Muscle of arm (tissue), 14 donors: ENCODE data around the gene KRTAP5-10. TPM values are rescaled to one million over a fixed set of nuclear protein-coding genes. Genes with fewer than 3 reads are reported as not detected.
"Not testable (repeated sequence)": the region's sequence is repeated elsewhere in the genome, so short reads cannot be mapped to it uniquely, and the experiment has no call there.

Source experiments
- DNase-seq: peaks from one replicate; pipeline ENCODE4 v3.0.0-alpha.2; 2013
- long read RNA-seq, 11 donors: transcript quantifications; one replicate each; lab custom pipeline, GENCODE V29; 2026
- polyA plus RNA-seq, 12 donors: library from polyadenylated mRNA; unstranded; fragments of 120-200 nt; gene quantifications; one replicate each; pipeline ENCODE4 v1.2.1, GENCODE V29; 2013; ENCODE audit not compliant: insufficient read length in 12 of 12

The KRTAP5-10 gene, protein sequence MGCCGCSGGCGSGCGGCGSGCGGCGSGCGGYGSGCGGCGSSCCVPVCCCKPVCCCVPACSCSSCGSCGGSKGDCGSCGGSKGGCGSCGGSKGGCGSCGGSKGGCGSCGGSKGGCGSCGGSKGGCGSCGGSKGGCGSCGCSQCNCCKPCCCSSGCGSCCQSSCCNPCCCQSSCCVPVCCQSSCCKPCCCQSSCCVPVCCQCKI
- polyA plus RNA-seq: not detected
- long read RNA-seq, donor 1: 0 reads
- long read RNA-seq, donor 2: 0 reads
- long read RNA-seq, donor 3: 0 reads
- long read RNA-seq, donor 4: 0 reads
- long read RNA-seq, donor 5: 0 reads
- long read RNA-seq, donor 6: 0 reads
- long read RNA-seq, donor 7: 0 reads
- long read RNA-seq, donor 8: 0 reads
- long read RNA-seq, donor 9: 0 reads
- long read RNA-seq, donor 10: 0 reads
- long read RNA-seq, donor 11: 0 reads

DNA sequence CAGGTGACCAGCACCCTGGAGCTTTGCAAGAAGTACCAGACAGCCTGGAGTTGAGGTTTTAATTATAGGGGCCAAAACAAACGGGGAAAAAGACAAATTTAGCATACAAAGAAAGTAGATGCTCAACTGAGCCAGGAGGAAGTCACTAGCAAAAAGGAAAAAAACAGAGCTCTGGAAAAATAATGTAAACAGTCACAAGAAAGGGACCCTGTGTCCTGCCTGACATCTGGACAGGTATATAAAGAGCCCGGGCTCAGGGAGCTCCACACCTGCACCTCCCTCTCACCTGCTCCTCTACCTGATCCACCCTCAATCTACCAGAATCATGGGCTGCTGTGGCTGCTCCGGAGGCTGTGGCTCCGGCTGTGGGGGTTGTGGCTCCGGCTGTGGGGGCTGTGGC lies at the start of gene KRTAP5-10:
TSS of gene KRTAP5-10 (plus strand) at position 301 of the 400 bp plus-strand sequence. CDS start at position 326, 25 bp downstream.
- no peak for DNase-seq

DNA sequence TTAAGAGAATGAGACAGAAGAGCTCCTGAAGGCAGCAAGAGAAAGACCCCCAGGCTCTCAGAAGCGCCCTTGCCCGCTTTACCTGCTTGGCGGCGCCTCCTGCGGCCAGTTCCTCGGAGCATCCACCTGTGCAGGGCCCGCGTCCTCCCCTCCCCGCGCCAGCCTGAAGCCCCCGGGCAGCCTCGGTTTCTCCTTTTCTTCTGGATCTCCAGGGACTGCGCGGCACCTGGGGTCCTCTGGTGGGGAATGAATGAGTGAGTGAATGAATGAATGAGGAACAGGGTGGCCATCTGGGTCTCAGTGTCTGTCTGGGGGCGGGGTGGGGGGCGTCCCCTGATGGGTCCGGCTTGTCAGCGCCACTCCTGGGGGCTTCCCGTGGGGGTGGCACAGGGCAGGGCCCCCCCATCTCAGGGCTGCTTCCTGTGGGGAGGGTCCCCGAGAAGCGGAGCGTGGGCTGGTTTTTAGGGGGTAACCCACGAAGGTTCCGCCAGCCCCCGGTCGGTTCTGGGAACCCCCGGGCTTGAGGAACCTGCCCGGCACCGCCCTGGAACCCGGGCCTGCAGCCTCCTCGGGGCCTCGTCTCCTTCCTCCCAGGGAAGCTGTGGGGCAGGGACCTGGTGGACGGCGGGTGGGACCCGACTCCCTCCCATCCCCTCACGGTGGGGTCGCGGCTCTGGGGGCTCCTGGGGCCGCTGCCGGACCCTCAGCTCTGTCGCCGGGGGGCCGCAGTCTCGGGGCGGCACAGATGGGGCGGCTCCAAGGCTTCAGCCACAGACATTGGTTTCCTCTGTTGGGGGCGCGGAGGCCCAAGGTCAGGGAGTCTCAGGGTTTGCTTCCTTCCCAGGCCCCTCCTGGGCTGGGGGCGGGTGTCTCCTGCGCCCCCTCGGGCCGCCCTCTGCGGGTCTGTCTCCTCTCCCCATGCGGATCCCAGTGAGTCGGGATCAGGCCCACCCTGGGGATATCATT lies 46.6 kb upstream of the KRTAP5-10 start:
- no peak for DNase-seq

DNA sequence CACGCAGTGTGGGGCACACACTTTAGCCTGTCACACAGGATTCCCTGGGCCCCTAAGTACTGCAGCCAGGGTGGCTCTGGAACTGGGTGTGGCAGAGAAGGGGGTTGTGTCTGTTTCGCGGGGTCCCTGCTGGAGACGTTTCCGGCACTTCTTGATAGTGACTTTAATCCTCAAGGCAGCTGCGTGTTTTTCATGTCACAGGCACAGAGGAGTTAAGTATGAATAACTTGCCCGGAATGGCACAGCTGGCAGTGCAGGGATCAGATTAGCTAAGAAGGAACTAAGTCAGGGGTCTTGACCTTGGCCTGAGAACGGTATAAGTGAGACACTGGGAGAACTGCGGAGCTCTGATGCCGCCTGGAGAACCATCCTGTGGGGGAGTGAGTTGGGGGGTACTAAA lies 45.8 kb upstream of the KRTAP5-10 start:
- DNase-seq: no peak

DNA sequence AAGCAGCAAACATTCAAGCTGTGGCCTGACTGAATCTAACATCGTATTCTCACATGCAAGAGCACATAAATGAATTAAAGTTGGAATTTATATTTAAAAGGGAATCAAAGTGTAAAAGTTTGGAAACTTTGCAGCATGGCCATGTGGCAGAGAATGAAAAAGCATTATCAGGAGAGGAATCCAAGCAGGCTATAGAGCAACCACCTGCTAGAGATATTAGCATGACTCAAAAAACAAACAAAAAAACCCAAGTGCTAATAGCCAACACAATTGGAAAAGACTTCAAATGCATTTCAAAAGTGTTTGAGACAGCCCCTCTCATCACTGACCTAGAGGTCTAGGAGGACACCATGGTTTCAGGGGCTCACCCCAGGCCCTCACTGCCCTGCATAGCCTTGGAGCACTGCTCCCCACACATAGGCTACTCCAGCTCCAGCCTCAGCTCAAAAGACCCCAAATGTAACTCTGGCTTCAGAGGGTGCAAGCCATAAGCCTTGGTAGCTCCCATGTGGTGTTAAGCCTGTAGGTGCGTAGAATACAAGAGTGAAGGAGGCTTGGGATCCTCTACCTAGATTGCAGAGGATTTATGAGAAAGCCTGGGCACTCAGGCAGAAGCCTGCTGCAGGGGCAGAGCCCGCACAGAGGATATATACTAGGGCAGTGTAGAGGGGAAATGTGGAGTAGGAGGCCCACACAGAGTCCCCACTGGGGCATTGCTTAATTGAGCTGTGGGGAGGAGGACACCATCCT lies 40.0 kb upstream of the KRTAP5-10 start:
- DNase-seq: no peak

DNA sequence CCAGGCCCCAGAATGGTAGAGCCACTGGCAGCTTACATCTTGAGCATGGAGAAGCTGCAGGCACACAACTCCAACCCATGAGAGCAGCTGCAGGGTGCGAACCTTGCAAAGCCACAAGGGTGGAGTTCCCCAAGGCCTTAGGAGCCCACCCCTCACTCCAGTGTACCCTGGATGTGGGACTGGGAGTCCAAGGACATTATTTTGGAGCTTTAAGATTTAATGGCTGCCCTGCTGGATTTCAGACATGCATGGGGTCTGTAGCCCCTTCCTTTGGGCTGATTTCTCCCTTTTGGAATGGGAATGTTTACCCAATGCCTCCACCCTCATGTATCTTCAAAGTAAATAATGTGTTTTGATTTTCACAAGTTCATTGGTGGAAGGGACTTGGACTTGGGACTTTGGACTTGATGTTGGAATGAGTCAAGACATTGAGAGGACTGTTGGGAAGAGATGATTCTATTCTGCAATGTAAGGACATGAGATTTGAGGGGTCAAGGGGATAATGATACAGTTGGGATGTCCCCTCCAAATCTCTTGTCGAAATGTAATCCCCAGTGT lies 39.3 kb upstream of the KRTAP5-10 start:
- DNase-seq: no peak

DNA sequence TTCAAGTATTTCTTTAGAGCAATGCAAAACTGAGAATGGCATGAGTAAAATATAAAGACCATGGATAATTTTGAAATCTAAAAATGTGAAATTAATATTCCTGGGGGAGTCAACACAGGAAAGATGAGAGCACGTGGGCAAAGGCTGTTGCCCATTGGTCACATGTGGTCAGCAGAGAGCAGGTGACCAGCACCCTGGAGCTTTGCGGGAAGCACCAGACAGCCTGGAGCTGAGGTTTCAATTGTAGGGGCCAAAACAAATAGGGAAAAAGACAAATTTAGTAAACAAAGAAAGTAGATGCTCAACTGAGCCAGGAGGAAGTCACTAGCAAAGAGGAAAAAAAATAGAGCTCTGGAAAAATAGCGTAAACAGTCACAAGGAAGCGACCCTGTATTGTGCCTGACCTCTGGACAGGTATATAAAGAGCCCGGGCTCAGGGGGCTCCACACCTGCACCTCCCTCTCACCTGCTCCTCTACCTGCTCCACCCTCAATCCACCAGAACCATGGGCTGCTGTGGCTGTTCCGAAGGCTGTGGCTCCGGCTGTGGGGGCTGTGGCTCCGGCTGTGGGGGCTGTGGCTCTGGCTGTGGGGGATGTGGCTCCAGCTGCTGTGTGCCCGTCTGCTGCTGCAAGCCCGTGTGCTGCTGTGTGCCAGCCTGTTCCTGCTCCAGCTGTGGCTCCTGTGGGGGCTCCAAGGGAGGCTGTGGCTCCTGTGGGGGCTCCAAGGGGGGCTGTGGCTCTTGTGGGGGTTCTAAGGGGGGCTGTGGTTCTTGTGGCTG lies 38.4 kb upstream of the KRTAP5-10 start, which contains the start of gene KRTAP5-7:
TSS of gene KRTAP5-7 (plus strand) at position 472 of the 780 bp plus-strand sequence. CDS start at position 506, 34 bp downstream.
- not testable (repeated sequence) for DNase-seq

DNA sequence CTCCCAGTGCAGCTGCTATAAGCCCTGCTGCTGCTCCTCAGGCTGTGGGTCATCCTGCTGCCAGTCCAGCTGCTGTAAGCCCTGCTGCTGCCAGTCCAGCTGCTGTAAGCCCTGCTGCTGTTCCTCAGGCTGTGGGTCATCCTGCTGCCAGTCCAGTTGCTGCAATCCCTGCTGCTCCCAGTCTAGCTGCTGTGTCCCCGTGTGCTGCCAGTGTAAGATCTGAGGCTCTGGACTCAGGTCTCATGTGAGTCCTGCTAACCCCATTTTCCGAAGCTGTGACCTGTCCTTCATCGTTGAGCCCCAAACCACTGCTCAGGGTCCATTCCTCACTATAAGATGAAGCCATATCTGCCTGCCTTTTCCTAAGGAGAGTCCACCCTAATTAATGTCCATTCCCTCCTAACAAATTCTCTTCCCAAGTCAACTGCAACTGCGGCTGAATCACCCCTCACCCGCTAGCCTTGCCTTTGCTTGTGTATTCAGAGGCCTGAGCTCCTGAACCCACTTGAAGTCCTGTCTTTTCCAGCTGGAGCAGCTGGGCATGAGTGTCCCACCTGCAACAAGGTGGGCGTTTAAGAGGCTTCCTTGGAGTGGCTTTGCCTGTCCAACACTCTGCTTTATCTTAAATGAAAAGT lies 37.7 kb upstream of the KRTAP5-10 start:
- no peak for DNase-seq

DNA sequence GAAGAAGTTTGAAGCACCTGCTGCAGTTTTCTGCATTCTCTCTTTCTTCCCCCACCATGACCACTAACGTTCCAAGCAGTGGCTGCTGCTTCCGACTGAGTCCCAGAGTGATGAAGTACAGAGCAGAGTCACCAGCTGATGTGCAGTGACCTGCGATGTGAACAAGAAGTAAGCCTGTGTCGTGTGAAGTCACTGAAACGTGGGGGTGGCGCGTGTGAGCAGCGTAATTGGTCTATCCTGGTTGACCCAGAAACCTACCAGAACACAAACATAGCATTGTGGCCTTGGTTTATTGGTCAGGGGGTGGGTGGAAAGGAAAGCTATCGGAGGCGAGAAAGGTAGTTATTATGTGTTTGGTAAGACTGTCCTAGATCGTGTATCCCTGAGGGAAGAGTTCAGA lies 34.8 kb upstream of the KRTAP5-10 start:
- DNase-seq: no peak

DNA sequence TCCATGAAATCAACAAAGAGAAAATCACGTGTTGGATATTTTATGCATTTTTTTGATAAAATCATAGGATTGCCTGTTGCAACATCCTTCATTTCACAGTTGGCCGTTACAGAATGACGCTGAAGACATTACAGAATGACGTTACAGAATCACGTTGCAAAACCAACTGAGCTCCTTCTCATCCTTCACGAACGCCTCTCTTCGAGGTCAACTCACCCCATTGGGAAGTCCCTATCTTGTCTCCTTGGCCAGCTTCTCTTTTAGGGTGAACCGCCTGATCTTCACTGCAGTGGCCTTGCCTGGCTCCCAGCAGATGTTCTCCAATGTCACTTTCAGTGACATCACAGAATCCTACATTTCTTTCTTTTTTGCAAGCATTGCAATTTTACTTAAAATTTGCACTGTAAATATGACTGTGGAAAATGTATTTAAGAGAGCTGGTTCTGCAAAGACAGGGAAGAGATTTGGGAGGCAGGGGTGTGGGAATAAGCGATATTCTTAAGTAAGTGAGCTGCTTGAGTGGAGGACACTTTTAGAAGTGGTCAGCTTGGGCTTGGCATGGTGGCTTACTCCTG lies 33.2 kb upstream of the KRTAP5-10 start:
- no peak for DNase-seq

DNA sequence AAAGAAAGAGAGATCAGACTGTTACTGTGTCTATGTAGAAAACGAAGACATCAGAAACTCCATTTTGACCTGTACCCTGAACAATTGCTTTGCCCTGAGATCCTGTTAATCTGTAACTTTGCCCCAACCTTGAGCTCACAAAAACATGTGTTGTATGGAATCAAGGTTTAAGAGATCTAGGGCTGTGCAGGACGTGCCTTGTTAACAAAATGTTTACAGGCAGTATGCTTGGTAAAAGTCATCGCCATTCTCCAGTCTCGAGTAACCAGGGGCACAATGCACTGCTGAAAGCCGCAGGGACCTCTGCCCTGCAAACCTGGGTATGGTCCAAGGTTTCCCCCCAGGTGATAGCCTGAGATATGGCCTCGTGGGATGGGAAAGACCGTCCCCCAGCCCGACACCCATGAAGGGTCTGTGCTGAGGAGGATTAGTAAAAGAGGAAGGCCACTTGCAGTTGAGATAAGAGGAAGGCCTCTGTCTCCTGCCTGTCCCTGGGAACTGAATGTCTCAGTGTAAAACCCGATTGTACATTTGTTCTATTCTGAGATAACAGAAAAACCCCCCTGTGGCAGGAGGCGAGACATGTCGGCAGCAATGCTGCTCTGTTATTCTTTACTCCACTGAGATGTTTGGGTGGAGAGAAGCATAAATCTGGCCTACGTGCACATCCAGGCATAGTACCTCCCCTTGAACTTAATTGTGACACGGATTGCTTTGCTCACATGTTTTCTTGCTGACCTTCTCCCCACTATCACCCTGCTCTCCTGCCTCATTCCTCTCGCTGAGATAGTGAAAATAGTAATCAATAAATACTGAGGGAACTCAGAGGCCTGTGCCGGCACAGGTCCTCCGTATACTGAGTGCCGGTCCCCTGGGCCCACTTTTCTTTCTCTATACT lies 30.4 kb upstream of the KRTAP5-10 start:
- not testable (repeated sequence) for DNase-seq

DNA sequence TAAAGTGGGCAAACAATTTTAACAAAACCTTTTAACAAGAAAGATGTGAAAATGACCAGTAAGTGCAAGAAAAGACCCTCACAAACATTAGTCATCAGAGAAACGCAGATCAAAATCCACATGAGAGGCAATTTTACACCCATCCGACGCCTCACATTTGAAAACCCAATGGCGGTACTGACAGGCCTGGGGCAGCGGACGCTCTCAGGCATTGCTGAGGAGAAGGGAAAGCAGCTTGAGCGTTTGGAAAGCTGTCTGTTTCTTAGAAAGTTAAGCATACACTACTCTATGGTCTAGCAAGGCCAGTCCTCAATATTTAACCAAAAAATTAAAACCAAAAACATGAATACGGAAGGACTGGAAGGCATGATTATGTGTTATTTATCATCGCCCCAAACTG lies 29.5 kb upstream of the KRTAP5-10 start:
- DNase-seq: no peak

DNA sequence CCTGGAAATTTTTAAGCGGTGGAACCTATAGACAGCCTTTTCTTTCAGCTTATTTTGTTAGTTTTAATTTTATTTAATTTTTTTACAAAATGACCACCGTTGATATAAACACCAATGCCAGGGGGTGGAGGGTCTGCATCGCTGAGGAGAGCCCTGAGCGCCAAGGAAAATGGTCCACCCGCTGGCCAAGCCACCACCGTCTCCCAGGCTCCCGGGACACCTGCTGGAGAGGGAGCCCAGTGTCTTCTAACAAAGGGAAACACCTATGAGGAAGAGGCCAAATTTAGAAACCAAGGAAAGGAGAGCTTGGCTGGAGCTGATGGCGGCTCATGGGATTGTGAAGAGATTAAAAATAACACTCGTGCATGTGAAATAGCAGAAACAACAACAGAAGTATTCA lies 27.8 kb upstream of the KRTAP5-10 start:
- DNase-seq: no peak

DNA sequence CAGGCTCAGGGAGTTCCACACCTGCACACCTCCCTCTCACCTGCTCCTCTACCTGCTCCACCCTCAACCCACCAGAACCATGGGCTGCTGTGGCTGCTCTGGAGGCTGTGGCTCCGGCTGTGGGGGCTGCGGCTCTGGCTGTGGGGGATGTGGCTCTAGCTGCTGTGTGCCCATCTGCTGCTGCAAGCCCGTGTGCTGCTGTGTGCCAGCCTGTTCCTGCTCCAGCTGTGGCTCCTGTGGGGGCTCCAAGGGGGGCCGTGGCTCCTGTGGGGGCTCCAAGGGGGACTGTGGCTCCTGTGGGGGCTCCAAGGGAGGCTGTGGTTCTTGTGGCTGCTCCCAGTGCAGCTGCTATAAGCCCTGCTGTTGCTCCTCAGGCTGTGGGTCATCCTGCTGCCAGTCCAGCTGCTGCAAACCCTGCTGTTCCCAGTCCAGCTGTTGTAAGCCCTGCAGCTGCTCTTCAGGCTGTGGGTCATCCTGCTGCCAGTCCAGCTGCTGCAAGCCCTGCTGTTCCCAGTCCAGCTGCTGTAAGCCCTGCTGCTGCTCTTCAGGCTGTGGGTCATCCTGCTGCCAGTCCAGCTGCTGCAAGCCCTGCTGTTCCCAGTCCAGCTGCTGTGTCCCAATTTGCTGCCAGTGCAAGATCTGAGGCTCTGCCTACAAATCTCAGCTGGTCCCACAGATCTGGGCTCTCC lies 27.2 kb upstream of the KRTAP5-10 start, which contains the start of gene KRTAP5-8:
TSS of gene KRTAP5-8 (plus strand) at position 49 of the 689 bp plus-strand sequence. CDS start at position 80, 31 bp downstream.
- not testable (repeated sequence) for DNase-seq

DNA sequence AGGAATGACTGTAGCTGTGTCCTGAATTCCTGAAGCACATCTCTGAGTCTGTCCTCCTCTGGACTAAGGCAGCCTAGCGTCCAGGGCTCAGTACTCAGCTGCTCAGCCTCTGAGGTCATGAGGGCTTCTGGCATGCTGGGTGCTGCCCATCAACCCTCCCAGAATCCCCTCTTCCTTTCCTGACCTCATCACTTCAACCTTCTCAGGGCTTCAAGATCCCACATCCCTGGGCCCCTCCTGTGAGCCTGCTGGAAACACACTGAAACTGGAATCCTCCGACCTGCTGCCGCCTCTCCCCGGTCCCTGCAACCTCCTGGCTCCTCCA lies 26.7 kb upstream of the KRTAP5-10 start:
- no peak for DNase-seq

DNA sequence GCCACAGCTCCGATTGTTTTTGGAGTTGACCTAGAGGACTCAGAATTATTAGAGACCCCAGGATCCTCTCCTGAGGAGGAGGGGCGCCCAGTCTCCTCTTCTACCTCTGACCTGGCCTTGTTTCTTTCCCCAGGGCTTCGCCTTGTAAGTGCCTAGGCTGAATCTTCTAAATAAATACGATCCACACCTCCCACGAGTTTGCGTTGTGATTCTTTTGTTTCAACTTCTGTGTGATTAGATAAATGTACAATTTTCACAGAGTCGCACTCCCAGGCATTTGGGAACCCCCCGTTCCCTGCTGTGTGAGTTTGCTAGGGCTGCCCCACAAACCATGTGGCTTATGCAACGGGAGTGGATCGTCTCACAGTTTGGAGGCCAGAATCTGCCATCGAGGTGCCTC lies 26.3 kb upstream of the KRTAP5-10 start:
- no peak for DNase-seq

DNA sequence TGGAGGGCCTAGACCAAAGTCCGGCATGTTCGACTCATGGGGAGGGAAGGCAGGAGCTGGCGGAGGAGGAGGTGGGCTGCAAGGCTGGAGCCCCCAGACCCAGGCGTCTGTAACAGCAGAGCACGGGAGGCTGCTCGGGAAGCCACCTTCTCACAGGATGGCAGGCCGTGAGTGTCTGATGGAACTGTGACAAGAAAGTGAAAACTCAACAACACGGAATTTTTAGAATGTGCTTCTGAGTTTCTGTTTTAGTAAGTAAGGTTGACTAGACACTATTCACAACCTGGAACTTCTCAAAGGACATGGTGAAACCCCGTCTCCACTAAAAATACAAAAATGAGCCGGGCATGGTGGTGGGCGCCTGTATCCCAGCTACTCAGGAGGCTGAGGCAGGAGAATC lies 25.4 kb upstream of the KRTAP5-10 start:
- not testable (repeated sequence) for DNase-seq

DNA sequence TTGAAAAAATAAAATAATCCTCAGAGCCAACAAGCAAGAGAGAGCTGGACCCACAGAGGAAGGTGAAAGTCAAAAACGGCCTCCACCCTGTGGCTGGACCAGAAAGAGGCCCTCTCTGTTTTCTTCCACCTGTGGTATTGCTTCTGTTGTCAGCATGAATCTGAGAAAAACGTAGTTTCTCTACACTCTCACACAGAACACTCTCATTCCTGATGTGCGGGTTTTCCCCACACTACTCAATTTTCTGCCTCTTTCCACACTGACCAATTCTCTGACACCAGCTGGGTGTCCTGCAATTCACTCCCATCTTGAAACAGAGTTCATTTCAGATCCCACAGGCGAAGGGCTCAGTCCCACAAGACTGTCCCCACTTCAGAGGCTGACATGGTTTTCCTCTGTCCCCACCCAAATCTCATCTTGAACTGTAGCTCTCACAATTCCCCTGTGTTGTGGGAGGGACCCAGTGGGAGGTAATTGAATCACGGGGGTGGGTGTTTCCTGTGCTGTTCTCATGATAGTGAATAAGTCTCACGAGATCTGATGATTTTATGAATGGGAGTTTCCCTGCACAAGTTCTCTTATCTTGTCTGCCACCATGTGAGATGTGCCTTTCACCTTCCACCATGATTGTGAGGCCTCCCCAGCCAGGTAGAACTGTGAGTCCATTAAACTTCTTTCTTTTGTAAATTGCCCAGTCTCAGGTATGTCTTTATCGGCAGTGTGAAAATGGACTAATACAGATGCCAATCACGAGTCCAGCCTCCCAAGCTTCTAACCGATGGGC lies 24.6 kb upstream of the KRTAP5-10 start:
- DNase-seq: not testable (repeated sequence)
